DMS53 treated with DMSO at 0.1 percent for 48 hours (cell line): Measurements from ENCODE around the gene RUNX1.

Experiments used
- DNase-seq: peaks from one replicate; lab custom pipeline; 2025; ENCODE audit not compliant: unreplicated experiment; lab: John Stamatoyannopoulos, UW

Gene RUNX1

GRCh38 chr21:34764715-34765284, 284.3 kb downstream of the RUNX1 start:
- no peak for DNase-seq

- no peak for DNase-seq
Observed at GRCh38 chr21:34762786-34763185, 286.3 kb downstream of the RUNX1 start.

- no peak for DNase-seq
Observed at GRCh38 chr21:34761758-34762330, 287.3 kb downstream of the RUNX1 start.

GRCh38 chr21:34754690-34755647, 294.1 kb downstream of the RUNX1 start:
- no peak for DNase-seq

GRCh38 chr21:34748862-34749261, 300.2 kb downstream of the RUNX1 start:
- DNase-seq: no peak

- peak; percentile 42 for DNase-seq
Observed at GRCh38 chr21:34745557-34746255, 303.4 kb downstream of the RUNX1 start.

GRCh38 chr21:34744801-34745200, 304.3 kb downstream of the RUNX1 start:
- DNase-seq: no peak

- no peak for DNase-seq
Observed at GRCh38 chr21:34743831-34744230, 305.3 kb downstream of the RUNX1 start.

GRCh38 chr21:34743285-34743684, 305.8 kb downstream of the RUNX1 start:
- DNase-seq: no peak

- DNase-seq: no peak
Observed at GRCh38 chr21:34740198-34740597, 308.9 kb downstream of the RUNX1 start.
